NT2/D1 (cell line): ENCODE results near the gene PKP4.

Experiments used
- SUZ12 ChIP-seq: IDR thresholded peaks from 2 replicates; pipeline ENCODE4 v1.6.1; 2011; ENCODE audit not compliant: insufficient read length, insufficient read depth; ENCODE audit errors: extremely low read depth
- YY1 ChIP-seq: IDR thresholded peaks from 2 replicates; pipeline ENCODE4 v1.6.1; 2011; ENCODE audit not compliant: insufficient read length, insufficient read depth
- ZNF274 ChIP-seq: IDR thresholded peaks from 2 replicates; pipeline ENCODE4 v1.6.1; 2011; ENCODE audit warnings: mild to moderate bottlenecking, low read depth, low read length

DNA sequence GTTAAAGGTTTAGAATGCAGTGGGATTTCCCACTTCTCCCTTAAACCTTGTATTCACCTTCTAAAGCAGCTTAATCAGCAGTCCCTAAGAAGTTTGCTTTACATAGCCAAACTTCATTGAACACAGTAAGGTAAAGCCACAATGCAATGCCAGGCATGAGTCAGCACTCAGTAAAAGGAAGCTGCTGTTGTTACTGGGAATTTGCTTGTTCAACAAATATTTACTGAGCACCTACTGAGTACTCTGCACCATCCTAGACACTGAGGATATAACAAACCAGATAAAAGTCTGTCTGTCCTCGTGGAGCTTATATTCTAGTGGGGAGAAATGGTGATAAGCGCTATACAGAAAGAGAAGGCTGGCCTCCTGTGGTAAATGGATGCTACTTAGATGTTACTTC lies 162.7 kb downstream of the PKP4 start:
- TF ChIP-seq SUZ12 (no peak), ZNF274 (no peak), YY1 (no peak)
